NB4 (cell line): ENCODE results near the gene C3AR1.

Source experiments
- POLR2A ChIP-seq: IDR thresholded peaks from 2 replicates; pipeline ENCODE4 v1.6.1; 2011; ENCODE audit warnings: mild to moderate bottlenecking; ENCODE audit not compliant: insufficient read length; ENCODE audit errors: extremely low read depth
- TF ChIP-seq, protein P1 (sequence below): IDR thresholded peaks from one replicate; pipeline ENCODE4 v1.5.1; 2012; ENCODE audit warnings: low read depth, low read length

DNA sequence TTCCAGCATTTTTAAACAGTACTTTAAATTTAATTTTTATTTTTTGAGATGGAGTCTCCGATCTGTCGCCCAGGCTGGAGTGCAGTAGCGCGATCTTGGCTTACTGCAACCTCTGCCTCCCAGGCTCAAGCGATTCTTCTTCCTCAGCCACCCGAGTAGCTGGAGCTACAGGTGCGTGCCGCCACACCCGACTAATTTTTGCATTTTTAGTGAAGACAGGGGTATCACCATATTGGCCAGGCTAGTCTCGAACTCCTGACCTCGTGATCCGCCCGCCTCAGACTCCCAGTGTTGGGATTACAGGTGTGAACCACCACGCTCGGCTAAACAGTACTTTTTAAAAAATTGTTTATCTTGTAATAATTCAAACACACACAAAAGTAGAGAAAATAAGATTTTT, 37.9 kb downstream of the C3AR1 start:
- TF ChIP-seq, protein P1, sequence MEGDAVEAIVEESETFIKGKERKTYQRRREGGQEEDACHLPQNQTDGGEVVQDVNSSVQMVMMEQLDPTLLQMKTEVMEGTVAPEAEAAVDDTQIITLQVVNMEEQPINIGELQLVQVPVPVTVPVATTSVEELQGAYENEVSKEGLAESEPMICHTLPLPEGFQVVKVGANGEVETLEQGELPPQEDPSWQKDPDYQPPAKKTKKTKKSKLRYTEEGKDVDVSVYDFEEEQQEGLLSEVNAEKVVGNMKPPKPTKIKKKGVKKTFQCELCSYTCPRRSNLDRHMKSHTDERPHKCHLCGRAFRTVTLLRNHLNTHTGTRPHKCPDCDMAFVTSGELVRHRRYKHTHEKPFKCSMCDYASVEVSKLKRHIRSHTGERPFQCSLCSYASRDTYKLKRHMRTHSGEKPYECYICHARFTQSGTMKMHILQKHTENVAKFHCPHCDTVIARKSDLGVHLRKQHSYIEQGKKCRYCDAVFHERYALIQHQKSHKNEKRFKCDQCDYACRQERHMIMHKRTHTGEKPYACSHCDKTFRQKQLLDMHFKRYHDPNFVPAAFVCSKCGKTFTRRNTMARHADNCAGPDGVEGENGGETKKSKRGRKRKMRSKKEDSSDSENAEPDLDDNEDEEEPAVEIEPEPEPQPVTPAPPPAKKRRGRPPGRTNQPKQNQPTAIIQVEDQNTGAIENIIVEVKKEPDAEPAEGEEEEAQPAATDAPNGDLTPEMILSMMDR, result no peak
- TF ChIP-seq POLR2A, result no peak
